ENCODE results near the gene ELF5. TPM values are rescaled to one million over a fixed set of nuclear protein-coding genes. Genes with fewer than 3 reads are reported as not detected.

ELF5 gene
- total and polyA plus RNA-seq, 2 of the 8 experiments (the other 6 are each of a cell fraction or from before 2014, with no cell fraction given): not detected

- H3K4ac ChIP-seq (replicated peaks; ENCODE audit: insufficient read length, low read depth, low read length): no peak overlapping the region
- no peak overlapping the region for H3K4me2 ChIP-seq (ENCODE audit: insufficient read depth in 1 of 2, low read depth in 2 of 2, low read length in 2 of 2)
- DNase-seq (ENCODE audit: low read depth in 1 of 2, low spot score in 2 of 2) (no peak), FAIRE-seq (no peak)
- no peak overlapping the region for H4K91ac ChIP-seq (replicated peaks; ENCODE audit: insufficient read length, low read length)
- no peak overlapping the region for H3K14ac ChIP-seq (ENCODE audit: insufficient read length)
- no peaks in the 10 kb centered on the region for H3K79me2 ChIP-seq (ENCODE audit: control insufficient read depth in 1 of 2, insufficient read depth in 2 of 2, low read length in 2 of 2)
- POLR2A ChIA-PET (ENCODE audit: partially characterized antibody): no interaction called here
- H4K5ac ChIP-seq (ENCODE audit: insufficient read length, low read depth, low read length): no peak overlapping the region
- no peak overlapping the region for H3K56ac ChIP-seq (replicated peaks; ENCODE audit: insufficient read length, low read depth, low read length)
- H2AK5ac ChIP-seq (ENCODE audit: low read depth, low read length): no peak overlapping the region
- TF ChIP-seq YY1 (IDR thresholded peaks at IDR 0.05; ENCODE audit: low read depth, low read length): no peak
- TF ChIP-seq POLR2AphosphoS5 (IDR thresholded peaks at IDR 0.05; ENCODE audit: low read depth, low read length): no peak
- no peak for TF ChIP-seq SRF (IDR thresholded peaks at IDR 0.05; ENCODE audit: low read depth, low read length)
- TF ChIP-seq ATF2 (IDR thresholded peaks at IDR 0.05; ENCODE audit: low read length): no peak
- no peak for TF ChIP-seq PHF8 (conservative IDR thresholded peaks at IDR 0.05; ENCODE audit: low read depth, low read length)
- no peak for TF ChIP-seq GABPA (IDR thresholded peaks at IDR 0.05; ENCODE audit: borderline replicate concordance, insufficient read depth, low read length)
- TF ChIP-seq, protein P1, sequence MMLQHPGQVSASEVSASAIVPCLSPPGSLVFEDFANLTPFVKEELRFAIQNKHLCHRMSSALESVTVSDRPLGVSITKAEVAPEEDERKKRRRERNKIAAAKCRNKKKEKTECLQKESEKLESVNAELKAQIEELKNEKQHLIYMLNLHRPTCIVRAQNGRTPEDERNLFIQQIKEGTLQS (IDR thresholded peaks at IDR 0.05; ENCODE audit: insufficient read depth, low read depth, low read length): no peak
- TF ChIP-seq TAF1 (IDR thresholded peaks at IDR 0.05; ENCODE audit: low read depth, low read length): no peak
- TF ChIP-seq TBP (IDR thresholded peaks at IDR 0.05; ENCODE audit: low read depth, low read length): no peak
- TF ChIP-seq SIX5 (IDR thresholded peaks at IDR 0.05; ENCODE audit: low read depth, low read length): no peak
- TF ChIP-seq CHD2 (IDR thresholded peaks at IDR 0.05; ENCODE audit: low read length): no peak
- 86% methylated on average over 12 of the region's 12 CpGs; no CpG with 5 or more reads in 1 of the 2 experiments for WGBS, 2 experiments (ENCODE audit: extremely low coverage in 1 of 2, insufficient coverage in 1 of 2, insufficient read length in 1 of 2, insufficient replicate concordance in 2 of 2, low coverage in 1 of 2, low lambda C conversion rate in 2 of 2, missing lambda C conversion rate in 1 of 2)
- H2BK12ac ChIP-seq (ENCODE audit: low read depth, low read length): no peak overlapping the region
- H3K4me3 ChIP-seq (ENCODE audit: extremely low read depth in 1 of 4, insufficient read depth in 2 of 4, low read depth in 3 of 4, low read length in 4 of 4): no peak overlapping the region
- H4K8ac ChIP-seq (ENCODE audit: extremely low read depth, insufficient read depth, low read length): no peak overlapping the region; the same call in 1 of the 2 replicates
- no peaks in the 10 kb centered on the region for H3K36me3 ChIP-seq (ENCODE audit: control insufficient read depth in 2 of 4, insufficient read depth in 4 of 4, low read length in 3 of 4)
- CTCF ChIA-PET (ENCODE audit: partially characterized antibody): interaction anchor here (1.1 to 7.7 kb wide), 3 partner anchors 12 to 40 kb away, joined by 3 to 72 read pairs (median 7); partner anchors contain the start of gene ELF5
- no peak overlapping the region for H2BK5ac ChIP-seq (ENCODE audit: low read depth, low read length)
- no peak overlapping the region for H3K9ac ChIP-seq (replicated peaks in 1 of 4; ENCODE audit: extremely low read depth in 1 of 4, low read depth in 3 of 4, low read length in 3 of 4)
- no peak overlapping the region for H2BK120ac ChIP-seq (replicated peaks; ENCODE audit: low read depth, low read length)
- H3K27ac ChIP-seq (ENCODE audit: low read depth, low read length): no peak overlapping the region
- no peak overlapping the region for H2BK20ac ChIP-seq (ENCODE audit: low read length)
- no peaks in the 10 kb centered on the region for H3K27me3 ChIP-seq (replicated peaks in 1 of 4; ENCODE audit: control insufficient read depth in 3 of 4, extremely low read depth in 1 of 4, insufficient read depth in 3 of 4, low read length in 3 of 4)
- no peak overlapping the region for H2BK15ac ChIP-seq (ENCODE audit: low read length)
- no peak overlapping the region for H3K18ac ChIP-seq (ENCODE audit: extremely low read depth, low read length)
- H3K23ac ChIP-seq (ENCODE audit: insufficient read length): no peak overlapping the region
- H3K4me1 ChIP-seq (replicated peaks in 1 of 4; ENCODE audit: control insufficient read depth in 3 of 4, insufficient read depth in 4 of 4, low read length in 3 of 4): no peaks in the 10 kb centered on the region
- no peaks in the 10 kb centered on the region for H3K79me1 ChIP-seq (ENCODE audit: low read depth, low read length)
- no peaks in the 10 kb centered on the region for H3K23me2 ChIP-seq (ENCODE audit: low read depth, low read length)
- no peak overlapping the region for H2AFZ ChIP-seq (ENCODE audit: low read length)
- no peaks in the 10 kb centered on the region for H4K20me1 ChIP-seq (replicated peaks in 1 of 2; ENCODE audit: control insufficient read depth in 1 of 2, insufficient read depth in 2 of 2, low read length in 2 of 2)
- H3K9me3 ChIP-seq (ENCODE audit: insufficient read depth in 2 of 2, low read depth in 1 of 2, low read length in 1 of 2): no peaks in the 10 kb centered on the region
Measured at GRCh38 chr11:34524696-34525095, 11.1 kb upstream of the ELF5 start.

Measured in H1 (cell line).